ENCODE results near the gene TBCA. TPM values are rescaled to one million over a fixed set of nuclear protein-coding genes. Genes with fewer than 3 reads are reported as not detected.

The TBCA gene
- total and polyA plus RNA-seq, 2 experiments from 2014 or later: 117 to 814 TPM

GRCh38 chr5:77797136-77797535 is 21.0 kb upstream of the TBCA start (continued):
- no peak for TF ChIP-seq CTCF (conservative IDR thresholded peaks at IDR 0.05; ENCODE audit: low read depth in 2 of 2)
- no peak for TF ChIP-seq REST (IDR thresholded peaks at IDR 0.05; ENCODE audit: unreplicated experiment)
- TF ChIP-seq EZH2phosphoT487 (IDR thresholded peaks at IDR 0.05; ENCODE audit: unreplicated experiment): no peak

GRCh38 chr5:77795846-77796245 is 19.7 kb upstream of the TBCA start:
- Mint-ChIP-seq H3K4me3 (no peak overlapping the region), H3K27ac (no peak overlapping the region), H3K36me3 (ENCODE audit: low read depth) (peaks cover 8% of the 10 kb centered on the region), H3K4me1 (peaks cover 10% of the 10 kb centered on the region), H3K27me3 (ENCODE audit: insufficient read depth, low read depth, poor library complexity) (peaks cover 3% of the 10 kb centered on the region), H3K9me3 (peaks cover 13% of the 10 kb centered on the region)
- H3K36me3 ChIP-seq (ENCODE audit: insufficient read depth): no peaks in the 10 kb centered on the region
- no peaks in the 10 kb centered on the region for H3K79me2 ChIP-seq (replicated peaks; ENCODE audit: insufficient read depth)
- no peak overlapping the region for H3K4me2 ChIP-seq
- no peaks in the 10 kb centered on the region for H3K4me1 ChIP-seq (ENCODE audit: insufficient read depth)
- no peak overlapping the region for H3K4me3 ChIP-seq
- DNase-seq (ENCODE audit: low spot score) (no peak), ATAC-seq (no peak)
- no peaks in the 10 kb centered on the region for H3K27me3 ChIP-seq (ENCODE audit: insufficient read depth)
- H2AFZ ChIP-seq: no peak overlapping the region
- H3F3A ChIP-seq (replicated peaks; ENCODE audit: low read depth): no peaks in the 10 kb centered on the region
- peaks cover 3% of the 10 kb centered on the region; the same call in 1 of the 2 replicates for H3K9me2 ChIP-seq (ENCODE audit: insufficient read depth)
- H3K27ac ChIP-seq (ENCODE audit: low read depth): no peak overlapping the region
- no peaks in the 10 kb centered on the region for H4K20me1 ChIP-seq (replicated peaks; ENCODE audit: insufficient read depth)
- no peak for TF ChIP-seq CREB1 (CRISPR knock-in tag; IDR thresholded peaks at IDR 0.05; ENCODE audit: low read depth)
- TF ChIP-seq ZNF462 (CRISPR knock-in tag; IDR thresholded peaks at IDR 0.05): no peak
- TF ChIP-seq ETS1 (IDR thresholded peaks at IDR 0.05): no peak
- no peak for TF ChIP-seq REST (IDR thresholded peaks at IDR 0.05; ENCODE audit: unreplicated experiment)
- TF ChIP-seq ZNF114 (CRISPR knock-in tag; IDR thresholded peaks at IDR 0.05): no peak
- no peak for TF ChIP-seq ZNF331 (CRISPR knock-in tag; IDR thresholded peaks at IDR 0.05; ENCODE audit: low read depth)
